Measurements from ENCODE around the gene CASP10.
"Not testable (repeated sequence)": the region's sequence is repeated elsewhere in the genome, so short reads cannot be mapped to it uniquely, and the experiment has no call there.

The CASP10 gene

DNA sequence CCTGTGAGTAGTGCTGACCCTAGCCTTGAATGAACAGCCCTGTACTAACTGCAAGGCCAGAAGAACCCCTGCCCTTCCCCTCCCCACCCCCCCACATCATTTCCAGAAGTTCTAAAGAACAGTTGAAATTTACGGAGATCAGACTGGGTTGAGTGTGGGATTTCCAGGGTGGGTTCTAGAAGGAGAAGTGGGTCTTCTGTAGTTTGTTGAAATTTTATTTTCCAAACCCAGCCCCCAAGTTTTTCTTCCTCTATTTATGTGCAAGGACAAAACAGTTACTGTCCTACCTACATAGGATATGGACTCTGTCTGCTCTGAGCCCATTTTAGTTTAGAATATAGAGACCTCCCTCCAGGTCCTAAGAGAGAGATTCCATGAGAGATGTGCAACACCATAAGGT is 26.3 kb upstream of the CASP10 start:
- no peak for DNase-seq

DNA sequence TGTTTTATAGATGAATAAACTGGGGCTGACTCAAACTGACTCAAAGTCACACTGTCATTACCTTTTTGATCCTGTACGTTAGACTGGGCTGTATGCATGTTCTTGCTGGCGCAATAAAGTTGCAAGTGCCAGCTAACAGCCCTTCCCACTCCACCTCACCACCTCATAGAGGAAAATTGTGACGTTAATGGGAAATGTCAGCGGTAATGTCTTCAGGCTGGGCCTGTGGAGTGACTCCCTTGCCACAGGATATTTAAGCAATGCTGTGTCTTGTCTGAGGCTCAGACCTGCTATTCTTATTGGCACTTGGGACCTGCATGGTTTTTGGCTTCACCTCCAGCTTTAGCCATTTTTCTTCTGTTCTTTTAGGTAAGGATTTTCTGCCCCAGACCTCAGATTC is 25.2 kb upstream of the CASP10 start:
- DNase-seq: no peak

GRCh38 chr2:201158111-201158929 is 24.6 kb upstream of the CASP10 start:
- peak in 1 of 2 experiments; percentile 3 for DNase-seq

DNA sequence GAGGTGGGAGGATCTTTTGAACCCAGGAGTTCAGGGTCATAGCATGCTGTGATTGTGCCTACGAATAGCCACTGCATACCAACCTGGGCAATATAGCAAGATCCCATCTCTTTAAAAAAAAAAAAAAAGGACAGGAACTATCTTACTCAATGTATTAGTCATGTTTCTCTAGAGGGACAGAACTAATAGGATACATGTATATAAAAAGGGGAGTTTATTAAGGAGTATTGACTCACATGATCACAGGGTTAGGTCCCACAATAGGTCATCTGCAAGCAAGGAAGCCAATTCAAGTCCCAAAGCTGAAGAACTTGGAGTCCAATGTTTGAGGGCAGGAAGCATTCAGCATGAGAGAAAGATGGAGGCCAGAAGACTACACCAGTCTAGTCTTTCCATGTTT is 18.8 kb upstream of the CASP10 start:
- DNase-seq: no peak

DNA sequence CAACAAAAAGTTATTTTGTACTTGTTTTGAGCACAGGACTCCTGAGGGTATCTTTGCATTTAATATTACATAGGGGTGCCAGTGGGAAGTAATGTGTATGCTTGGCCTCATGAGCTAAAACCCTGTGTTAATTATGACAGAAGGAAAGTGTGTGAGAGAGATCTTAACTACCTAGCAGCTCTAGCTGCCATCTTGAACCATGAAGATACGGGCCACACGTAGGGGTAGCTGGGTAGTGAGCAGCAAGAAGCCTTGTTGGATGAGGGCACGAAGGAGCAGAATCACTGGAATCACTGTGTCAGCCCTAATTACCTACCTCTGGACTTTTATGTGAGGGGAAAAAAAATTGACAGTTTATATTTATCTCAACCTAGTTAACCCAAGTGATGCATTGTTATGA is 15.4 kb upstream of the CASP10 start:
- no peak for DNase-seq

- DNase-seq: not testable (repeated sequence)
These were observed 14.4 kb upstream of the CASP10 start for GRCh38 chr2:201168496-201168895.

GRCh38 chr2:201171259-201171814 is 11.6 kb upstream of the CASP10 start:
- no peak for DNase-seq

DNA sequence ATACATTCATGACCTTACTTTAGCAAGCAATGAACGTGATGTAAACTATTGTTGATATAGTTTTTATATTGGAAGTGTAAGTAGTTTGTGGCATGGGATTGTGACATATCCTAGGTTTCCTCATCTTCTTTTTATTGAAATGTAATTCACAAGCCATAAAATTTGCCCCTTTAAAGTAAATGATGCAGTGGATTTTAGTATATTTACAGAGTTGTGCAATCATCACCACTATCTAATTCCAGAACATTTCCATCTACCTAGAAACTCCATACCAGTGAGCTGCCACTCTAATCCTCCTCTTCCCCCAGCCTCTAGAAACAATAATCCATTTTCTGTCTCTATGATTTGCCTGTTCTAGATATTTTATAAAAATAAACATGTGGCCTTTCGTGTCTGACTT is 10.7 kb upstream of the CASP10 start:
- DNase-seq: no peak

DNA sequence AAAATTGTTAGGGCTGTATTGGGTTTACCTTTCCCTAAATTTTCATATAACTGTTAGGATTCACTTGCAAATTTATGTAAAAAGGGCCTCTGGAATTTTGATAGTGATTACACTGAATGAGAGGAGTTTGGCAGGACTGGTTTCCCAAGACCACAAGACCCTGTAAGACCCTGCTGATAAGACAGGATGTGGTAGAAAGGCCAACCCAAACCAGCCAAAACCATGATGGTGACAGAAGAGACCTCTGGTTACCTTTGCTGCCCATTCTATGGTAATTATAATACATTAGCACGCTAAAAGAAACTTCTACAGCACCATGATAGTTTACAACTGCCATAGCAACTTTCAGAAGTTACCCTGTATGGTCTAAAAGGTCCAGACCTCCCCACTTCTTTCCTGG is 8.3 kb upstream of the CASP10 start:
- DNase-seq: no peak

- DNase-seq: no peak
These were observed 6.9 kb upstream of the CASP10 start for GRCh38 chr2:201176081-201176481.

DNA sequence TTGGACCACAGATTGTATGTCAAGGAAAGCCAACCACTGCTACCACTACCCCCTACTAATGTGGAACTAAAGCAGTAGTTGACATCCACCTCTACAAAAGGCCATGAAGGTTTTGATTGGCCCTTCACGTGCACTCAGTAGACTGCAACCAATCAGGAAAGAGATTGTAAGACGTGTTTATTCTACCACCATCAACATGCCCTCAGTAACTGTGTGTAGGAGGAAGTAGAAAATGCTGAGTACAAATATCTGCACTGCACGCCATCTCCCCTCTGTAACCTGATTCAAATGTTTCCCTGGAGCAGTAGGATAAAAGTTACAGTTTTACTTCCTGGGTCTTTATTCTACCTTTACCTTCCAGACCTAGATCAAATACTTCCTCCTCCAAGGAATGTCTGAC is 2.9 kb upstream of the CASP10 start:
- no peak for DNase-seq

DNA sequence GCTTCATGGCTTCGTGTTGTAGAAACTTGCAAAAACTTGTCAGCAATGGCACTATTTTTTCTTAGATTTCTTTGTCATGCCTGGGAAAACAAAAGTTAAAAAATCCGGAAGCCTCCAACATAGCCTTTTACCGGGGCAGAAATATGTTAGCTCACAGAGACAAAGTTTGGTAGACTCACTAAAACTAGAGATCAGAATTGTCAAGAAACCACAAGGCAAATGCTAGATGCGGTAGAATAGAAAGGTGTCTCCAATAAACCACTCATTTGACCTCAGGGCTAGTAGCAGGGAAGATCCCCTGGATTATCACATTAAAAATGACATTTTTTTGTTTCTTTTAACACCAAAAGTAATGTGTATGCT is 405 bp downstream of the CASP10 start:
- DNase-seq: no peak

- DNase-seq: not testable (repeated sequence)
These were observed 894 bp downstream of the CASP10 start for GRCh38 chr2:201183835-201184234.

DNA sequence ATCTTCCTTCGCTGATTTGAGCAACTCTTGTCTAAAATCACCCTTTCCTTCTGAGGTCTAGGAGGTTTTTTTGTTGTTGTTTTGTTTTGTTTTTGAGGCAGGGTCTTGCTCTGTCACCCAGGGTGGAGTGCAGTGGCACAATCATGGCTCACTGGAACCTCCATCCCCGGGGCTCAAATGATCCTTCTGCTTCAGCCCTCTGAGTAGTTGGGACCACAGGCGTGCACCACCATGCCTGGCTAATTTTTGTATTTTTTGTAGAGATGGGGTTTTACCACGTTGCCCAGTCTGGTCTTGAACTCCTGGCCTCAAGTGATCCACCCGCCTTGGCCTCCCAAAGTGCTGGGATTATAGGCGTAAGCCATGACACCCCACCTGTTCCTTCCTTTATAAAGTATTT is 1.3 kb downstream of the CASP10 start:
- not testable (repeated sequence) for DNase-seq

DNA sequence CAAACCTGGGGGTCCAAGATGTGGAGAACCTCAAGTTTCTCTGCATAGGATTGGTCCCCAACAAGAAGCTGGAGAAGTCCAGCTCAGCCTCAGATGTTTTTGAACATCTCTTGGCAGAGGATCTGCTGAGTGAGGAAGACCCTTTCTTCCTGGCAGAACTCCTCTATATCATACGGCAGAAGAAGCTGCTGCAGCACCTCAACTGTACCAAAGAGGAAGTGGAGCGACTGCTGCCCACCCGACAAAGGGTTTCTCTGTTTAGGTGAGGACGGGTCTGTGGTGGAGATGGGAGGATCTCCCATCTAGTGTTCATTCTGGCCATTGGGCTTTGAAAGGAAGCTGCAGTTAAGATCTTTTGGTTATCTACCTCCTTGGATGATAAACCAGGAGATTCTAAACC is 2.9 kb downstream of the CASP10 start:
- no peak for DNase-seq

DNA sequence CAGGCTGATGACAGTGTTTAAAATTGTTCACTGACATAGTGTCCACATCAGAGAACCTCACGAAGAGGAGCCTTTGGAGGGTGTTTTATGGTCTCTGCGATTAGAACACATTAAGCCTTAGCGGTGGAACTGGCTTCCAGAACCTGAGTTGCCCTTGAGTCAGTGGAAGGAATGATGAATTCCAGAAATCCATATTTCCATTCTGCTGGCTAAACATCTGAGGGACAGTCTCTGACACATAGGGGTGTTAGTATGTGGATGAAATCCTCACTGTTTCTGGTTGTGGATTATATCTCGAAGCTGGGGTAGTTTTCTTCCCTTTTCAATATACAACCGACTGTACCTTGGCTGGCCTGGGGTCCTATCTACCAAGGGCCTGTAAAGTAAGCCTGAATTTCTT is 4.0 kb downstream of the CASP10 start:
- no peak for DNase-seq

- DNase-seq: no peak
These were observed 5.5 kb downstream of the CASP10 start for GRCh38 chr2:201188449-201188848.

DNA sequence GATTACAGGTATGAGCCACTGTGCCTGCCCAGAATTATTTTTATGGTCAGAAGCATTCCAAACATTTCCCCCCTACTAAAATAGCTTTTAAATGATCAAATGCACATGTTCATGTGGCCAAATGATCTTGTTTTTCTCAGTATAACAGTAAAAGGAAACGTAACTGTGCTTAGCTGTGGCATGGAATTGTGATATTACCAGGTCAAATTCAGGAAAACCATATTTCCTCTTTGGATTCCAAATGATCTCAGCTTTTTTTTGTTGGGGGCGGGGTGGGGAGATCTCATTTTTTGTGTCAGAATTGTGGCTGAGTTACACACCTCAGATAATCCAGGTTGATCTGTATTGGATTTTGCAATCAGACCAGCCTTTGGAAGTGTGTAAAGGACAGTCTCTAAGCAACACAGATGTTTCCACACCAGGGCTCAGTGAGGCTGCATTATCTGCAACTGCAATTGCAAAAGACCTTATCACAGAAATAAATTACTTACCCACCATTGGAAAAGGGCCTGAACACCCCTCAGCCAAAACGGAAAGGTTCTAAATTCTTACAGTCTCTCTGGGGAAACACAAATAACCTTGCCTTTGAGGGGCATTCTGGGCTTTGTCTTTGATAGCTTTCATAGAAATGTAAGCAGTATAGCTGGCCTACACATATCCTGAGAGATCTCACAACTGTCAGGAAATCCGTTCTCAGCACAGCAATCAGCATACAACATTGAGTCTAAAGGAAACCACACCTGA is 8.4 kb downstream of the CASP10 start:
- no peak for DNase-seq

DNA sequence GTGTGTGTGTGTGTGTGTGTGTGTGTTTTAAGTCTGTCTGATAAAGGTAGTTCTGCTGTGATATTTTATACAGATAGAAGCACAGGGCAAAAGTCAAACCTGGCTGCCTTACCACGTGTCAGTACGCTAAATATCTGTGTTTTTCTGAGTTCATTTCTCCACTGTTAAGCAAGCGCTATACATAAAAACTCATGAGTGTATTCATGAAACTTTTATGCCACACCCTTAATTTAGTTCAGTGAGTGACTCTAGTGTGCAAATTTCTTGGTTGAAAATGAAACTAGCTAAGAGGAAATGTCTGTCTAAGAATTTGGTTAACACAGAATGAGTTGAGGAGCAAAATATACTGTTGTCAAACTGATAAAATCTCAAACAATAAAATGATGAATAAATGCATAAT is 11.2 kb downstream of the CASP10 start:
- DNase-seq: no peak

- DNase-seq: no peak
These were observed 12.4 kb downstream of the CASP10 start for GRCh38 chr2:201195331-201195730.

- no peak for DNase-seq
These were observed 13.1 kb downstream of the CASP10 start for GRCh38 chr2:201196003-201196402.

GRCh38 chr2:201196803-201197202 is 13.9 kb downstream of the CASP10 start:
- no peak for DNase-seq

DNA sequence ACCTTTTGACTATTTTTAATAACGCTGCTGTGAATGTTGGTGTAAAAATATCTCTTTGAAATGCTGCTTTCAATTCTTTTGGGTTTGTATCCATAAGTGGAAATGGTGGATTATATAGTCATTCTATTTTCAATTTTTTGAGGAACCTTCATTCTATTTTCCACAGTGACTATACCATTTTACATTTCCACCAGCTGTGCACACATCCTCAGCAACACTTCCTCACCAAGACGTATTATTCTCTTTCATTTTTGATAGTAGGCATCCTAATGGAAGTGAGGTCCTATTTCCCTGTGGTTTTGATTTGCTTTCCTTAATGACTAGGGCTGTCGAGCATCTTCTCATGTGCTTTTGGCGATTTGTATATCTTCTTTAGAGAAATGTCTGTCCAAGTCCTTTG is 14.8 kb downstream of the CASP10 start:
- no peak for DNase-seq

DNA sequence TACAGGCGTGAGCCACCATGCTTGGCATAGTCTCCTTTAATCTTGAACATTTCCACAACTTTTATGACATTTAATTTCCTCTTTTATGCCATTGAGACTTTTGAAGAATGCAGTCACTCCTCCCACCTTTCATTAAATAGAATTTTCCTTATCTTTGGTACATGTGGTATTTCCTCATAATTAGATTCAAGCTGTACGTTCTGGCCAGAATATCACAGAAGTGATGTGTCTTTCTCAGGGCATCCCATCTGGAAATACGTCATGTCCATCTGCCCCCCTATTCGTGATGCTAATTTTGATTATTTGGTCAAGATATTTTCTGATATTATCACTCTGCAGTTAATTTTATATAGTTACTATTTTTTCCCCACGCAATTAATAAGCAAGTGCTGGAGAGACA is 16.9 kb downstream of the CASP10 start:
- DNase-seq: no peak

Measured in NCI-H187 (cell line).